GM21529 (cell line): Measurements from ENCODE around the gene CHRNA4.
"Not testable (repeated sequence)": the region's sequence is repeated elsewhere in the genome, so short reads cannot be mapped to it uniquely, and the experiment has no call there.

ENCODE experiments used
- ATAC-seq: cut with Tn5 transposase; IDR thresholded peaks from one replicate; pipeline ENCODE4 v1.9.1; 2021; ENCODE audit not compliant: unreplicated experiment

CHRNA4 gene

GRCh38 chr20:63398744-63399514 is 37.8 kb upstream of the CHRNA4 start:
- no peak for ATAC-seq

DNA sequence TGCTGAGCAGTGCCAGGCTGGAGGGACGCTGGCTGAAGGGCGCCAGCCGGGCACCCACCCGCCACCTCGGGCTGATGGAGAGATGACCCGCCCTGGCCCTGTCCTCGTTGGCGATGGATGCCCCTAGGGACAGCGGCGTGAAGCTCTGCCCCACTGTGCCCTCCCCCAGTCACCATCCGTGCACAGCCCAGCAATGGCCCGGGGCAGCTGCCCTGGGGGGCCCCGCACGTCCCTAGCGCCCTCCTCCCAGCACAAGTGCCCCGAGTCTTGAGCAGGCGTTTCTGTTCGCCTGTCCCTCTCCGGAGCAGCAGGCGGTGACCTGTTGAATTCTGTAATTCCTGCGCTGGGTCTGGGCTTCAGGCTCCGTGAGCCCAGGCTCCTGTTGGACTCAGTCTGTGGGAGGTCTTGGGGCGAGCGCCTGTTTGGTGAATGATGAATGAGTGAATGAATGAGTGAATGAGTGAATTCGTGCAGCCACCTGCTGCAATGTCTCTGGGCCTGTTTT is 36.8 kb upstream of the CHRNA4 start:
- ATAC-seq: no peak

DNA sequence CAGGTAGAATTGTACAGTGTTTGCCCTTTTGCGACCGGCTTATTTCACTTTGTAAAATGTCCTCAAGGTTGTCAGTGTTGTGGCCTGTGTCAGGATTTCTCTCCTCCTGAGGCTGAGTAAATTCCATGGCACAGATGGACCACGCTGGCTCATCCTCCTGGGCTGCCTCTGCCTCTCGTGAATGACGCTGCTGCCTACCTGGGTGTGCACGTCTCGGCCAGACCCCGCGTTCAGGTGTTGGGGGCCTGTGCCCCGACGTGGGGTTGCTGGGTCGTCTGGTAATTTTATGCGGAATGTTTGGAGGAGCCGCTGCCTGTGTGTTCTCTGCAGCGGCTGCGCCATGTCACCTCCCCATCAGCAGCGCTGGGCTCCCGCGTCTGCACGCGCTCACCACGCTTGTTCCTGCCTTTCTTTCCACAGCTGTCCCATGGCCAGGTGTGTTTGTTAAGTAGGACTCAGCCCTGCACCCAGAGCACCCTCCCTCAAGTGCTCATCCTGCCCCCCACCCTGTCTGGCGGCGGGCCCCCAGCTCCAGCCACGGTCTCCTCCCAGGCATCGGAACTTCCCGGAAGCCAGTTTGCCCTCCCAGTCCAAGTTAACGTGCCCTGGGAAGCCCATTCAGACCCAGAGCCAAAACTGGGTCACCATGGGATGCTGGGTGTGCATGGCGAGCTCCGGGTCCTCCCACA is 36.1 kb upstream of the CHRNA4 start:
- no peak for ATAC-seq

GRCh38 chr20:63396300-63396699 is 35.2 kb upstream of the CHRNA4 start:
- ATAC-seq: no peak

DNA sequence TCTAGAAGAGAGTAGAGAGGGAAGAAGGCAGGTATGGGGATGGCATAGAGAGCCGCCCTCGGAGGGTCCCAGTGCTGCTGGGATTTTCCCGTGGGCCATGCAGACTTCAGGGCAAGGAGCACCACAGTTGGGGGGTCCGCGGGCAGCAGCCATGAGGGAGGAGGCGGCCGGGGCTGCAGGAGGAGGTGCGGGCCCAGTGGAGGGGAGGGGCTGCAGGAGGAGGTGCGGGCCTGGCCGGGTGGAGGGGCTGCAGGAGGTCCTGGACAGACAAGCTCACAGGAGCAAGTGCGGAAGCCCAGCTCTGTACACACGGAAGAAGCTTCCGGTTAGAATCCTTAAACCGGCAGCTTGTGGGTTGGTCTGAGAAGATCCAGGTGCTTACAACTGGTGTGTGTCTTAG is 34.6 kb upstream of the CHRNA4 start:
- no peak for ATAC-seq

- no peak for ATAC-seq
Measured at GRCh38 chr20:63394920-63395455, 33.8 kb upstream of the CHRNA4 start.

DNA sequence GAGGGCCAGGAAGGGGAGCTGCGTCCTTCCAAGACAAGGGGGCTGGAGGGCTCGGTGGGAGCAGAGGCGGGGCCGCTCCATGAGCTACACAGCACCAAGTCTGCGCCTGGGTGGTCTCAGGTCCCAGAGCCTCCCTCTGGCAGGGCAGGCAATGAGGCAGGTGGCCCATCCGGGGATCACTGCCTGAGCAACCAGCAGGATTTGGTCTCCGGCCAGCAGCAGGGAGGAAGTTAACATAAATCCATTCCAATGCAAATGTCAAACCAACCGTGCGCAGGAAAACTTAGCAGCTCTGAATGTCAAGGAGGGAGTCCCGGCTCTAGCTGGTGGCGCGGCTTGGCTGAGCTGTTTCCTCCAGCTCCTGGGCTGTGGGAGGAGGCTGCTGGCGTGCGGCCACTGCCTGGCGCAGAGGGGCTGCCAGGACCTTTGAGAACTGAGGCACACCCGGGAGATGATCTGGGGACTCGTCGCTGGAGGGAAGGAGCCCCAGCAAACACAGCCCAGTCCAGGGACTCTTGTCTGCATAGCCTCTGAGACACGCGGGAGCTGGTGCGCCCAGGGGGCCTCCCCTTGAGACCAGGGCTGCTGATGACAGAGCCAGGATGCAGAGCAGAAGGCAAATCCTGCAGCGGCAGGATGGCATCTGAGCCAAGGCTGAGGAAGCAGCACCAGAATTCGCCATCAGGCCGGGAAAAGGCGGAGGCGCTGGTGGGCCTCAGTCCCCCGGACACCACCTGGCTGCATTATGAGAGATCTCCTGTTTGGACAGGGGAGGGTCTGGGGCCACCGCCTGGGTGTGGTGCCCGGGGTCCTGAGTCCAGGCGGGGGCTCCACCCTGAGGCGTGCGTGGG is 33.1 kb upstream of the CHRNA4 start:
- ATAC-seq: no peak

DNA sequence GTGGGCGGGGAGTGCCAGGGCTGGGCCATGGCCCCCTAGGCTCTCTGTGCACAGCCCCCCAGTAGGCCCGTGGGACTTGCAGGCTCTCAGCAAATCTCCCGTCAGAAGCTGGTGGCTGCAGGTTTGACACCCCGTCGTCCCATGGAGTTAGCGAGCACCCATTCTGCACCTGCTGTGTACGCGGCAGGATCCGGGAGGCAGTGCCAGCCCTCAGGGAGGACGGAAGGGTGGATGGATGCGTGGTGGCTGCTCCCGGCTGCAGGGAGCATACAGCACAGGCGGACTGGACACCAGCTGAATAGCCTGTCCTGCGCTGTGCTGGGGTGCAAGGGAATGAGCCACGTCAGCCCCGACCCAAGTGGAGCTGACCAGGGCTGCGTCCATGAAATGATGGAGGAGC is 32.4 kb upstream of the CHRNA4 start:
- no peak for ATAC-seq

- no peak for ATAC-seq
Measured at GRCh38 chr20:63392465-63393365, 31.6 kb upstream of the CHRNA4 start.

- no peak for ATAC-seq
Measured at GRCh38 chr20:63387917-63388316, 26.8 kb upstream of the CHRNA4 start.

DNA sequence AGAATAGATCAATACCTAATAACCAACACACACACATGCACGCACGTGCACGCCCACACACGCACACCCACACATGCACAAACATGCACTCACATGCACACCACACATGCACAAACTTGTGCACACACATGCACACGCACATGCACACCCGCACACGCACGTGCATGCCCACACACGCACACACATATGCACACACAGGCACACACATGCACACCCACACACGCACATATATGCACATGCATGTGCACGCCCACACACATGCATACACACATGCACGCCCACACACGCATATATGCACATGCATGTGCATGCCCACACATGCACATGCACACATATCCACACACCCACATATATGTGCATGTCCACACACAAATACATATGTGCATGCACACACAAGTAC is 26.2 kb upstream of the CHRNA4 start:
- no peak for ATAC-seq

DNA sequence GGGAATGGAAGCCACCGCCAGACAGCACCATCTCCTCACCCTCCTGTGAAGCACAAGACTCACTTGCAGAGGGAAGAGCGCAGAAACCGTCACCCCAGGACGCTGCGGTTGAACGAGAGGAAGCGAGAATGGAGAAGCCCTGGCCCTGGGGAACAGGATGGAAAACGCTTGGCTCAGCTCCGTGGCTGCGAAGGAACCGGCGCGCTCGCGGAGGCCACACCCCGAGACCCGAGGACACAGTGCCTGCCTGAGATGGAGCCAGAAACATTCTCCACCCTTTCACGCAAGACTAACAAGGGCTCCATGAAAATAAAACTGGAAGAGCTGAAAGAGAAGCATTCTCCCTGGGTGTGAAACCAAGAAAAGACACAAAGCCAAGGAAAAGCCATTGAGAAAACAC is 25.3 kb upstream of the CHRNA4 start:
- no peak for ATAC-seq

DNA sequence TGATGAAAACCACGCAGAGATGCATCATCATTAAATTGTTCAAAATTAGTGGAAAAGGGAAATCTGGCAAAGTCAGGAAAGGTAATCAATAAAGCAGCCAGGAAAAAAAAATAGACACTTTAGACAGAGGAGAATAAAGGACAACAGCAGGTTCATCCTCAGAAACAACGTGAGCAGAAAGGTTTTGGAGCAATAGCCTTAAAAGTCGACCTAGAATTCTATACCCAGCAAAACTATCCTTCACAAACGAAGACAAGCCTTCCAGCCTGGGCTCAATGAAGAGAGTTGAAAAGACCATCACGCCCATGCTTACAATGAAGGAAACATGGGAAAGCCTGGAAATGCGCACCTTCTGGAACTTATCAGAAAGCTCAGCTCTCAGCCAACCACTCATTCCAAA is 24.7 kb upstream of the CHRNA4 start:
- ATAC-seq: no peak

DNA sequence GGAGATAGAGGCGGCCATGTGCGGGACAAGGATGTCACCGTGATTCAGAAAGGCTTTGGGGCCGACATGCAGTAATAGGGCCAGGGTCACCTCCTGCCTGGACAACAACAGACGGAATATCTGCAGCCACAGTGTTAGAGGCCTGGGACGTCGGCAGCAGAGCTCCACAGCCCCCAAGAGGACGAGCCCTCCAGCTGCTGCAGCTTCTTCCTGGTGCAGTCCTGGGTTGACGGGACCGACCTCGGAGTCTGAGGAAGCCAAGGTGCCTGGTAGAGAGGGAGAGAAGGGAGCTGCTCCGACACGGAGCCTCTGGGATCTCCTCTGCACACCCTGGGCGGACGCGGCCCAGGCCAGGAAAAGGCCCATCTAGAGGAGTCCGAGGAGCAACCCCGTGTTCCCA is 23.2 kb upstream of the CHRNA4 start:
- ATAC-seq: no peak

DNA sequence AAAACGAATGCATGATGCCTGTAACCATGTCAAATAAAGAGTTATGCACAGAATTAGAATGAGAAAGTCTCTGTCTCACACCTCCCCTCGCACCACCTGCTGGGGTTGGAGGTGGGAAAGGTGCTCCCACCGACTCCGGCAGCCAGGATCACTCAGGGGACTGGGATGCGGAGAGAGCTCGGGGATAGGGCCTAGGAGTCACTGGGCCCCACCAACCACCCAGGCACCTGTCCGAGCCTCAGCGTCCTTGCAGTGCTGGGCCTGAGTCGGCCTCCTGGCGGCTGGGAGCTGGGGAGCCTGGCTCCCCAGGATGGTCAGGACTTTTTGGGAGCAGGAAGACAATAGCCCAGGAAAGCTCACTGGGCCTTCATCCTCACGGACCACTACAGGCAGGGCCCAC is 22.4 kb upstream of the CHRNA4 start:
- no peak for ATAC-seq

DNA sequence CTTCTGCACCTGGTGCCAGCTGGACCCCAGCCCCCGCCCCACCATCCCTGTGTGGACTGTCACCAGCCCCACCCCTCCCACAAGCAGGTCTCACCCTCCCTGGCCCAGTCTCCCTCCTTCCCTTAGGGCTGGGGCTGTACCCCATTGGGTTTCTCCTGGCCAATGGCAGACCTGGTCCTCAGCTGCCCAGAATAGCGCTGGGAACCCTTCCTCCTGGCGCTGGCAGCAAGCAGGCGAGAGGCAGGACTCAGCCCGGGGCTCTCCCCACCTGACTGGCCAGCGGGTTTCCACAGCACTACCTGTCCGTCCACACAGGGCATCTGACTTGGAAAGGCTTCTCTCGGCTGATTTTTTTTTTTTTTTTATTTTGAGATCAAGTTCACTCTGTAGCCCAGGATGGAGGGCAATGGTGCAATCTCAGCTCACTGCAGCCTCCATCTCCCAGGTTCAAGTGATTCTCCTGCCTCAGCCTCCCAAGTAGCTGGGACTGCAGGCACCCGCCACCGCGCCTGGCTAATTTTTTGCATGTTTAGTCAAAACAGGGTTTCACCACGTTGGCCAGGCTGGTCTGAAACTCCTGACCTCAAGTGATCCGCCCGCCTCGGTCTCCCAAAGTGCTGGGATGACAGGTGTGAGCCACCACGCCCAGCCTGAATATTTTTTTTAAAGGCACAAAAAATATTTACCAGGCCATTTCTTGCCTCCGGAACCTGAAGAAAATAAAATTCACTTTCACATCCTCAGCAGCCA is 21.6 kb upstream of the CHRNA4 start:
- no peak for ATAC-seq

- no peak for ATAC-seq
Measured at GRCh38 chr20:63381781-63382431, 20.8 kb upstream of the CHRNA4 start.

DNA sequence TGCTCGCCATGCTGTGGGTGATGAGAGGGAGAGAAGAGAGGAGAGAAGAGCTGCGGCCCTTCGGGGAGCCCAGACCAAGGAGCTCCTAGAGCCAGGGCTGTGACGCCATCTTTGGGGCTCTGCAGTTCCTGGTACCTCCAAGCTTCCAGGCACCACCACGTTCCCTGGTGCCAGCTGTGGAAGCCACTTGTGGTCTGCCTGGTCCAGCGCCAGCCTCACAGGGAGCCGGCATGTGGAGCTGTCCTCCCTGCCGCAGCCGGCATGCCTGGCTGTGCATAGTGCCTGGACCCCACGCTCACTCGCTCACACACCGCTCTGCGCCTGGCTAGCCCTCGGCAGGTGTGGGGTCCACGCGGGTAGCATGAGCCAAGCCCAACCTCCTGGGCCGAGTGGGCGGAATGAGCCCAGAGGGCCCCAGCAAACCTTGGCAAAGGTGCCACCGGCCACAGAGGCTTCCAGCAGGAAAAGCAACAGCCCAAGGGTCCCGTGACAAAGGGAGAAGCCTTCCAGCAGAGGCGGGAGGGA is 19.3 kb upstream of the CHRNA4 start:
- ATAC-seq: no peak

- not testable (repeated sequence) for ATAC-seq
Measured at GRCh38 chr20:63379872-63380271, 18.7 kb upstream of the CHRNA4 start.
